AG10803 (cell line): ENCODE measurements around the gene PHYHD1.

Source experiments
- DNase-seq: peaks from one replicate; pipeline ENCODE4 v3.0.0; 2010; ENCODE audit warnings: low read depth
- H3K4me3 ChIP-seq: 2 replicates; pipeline ENCODE4 v1.5.1; 2011; ENCODE audit warnings: mild to moderate bottlenecking, low read length, control low read depth
- CTCF ChIP-seq: conservative IDR thresholded peaks from 2 replicates; pipeline ENCODE4 v1.5.1; 2011; ENCODE audit warnings: mild to moderate bottlenecking, low read length, control low read depth, inconsistent platforms

Gene PHYHD1

GRCh38 chr9:128893354-128893753 is 27.4 kb upstream of the PHYHD1 start:
- no peak for DNase-seq
- TF ChIP-seq CTCF, result no peak
- no peak overlapping the region for H3K4me3 ChIP-seq

- no peak overlapping the region for H3K4me3 ChIP-seq
- no peak for DNase-seq
- TF ChIP-seq CTCF, result no peak
Measured at GRCh38 chr9:128894764-128895163, 26.0 kb upstream of the PHYHD1 start.

- H3K4me3 ChIP-seq, result no peak overlapping the region
- no peak for DNase-seq
- no peak for TF ChIP-seq CTCF
Measured at GRCh38 chr9:128895556-128895955, 25.2 kb upstream of the PHYHD1 start.

- H3K4me3 ChIP-seq, result no peak overlapping the region
- TF ChIP-seq CTCF, result no peak
- no peak for DNase-seq
Measured at GRCh38 chr9:128898382-128898781, 22.4 kb upstream of the PHYHD1 start.

- no peak for TF ChIP-seq CTCF
- no peak for DNase-seq
- H3K4me3 ChIP-seq, result no peak overlapping the region
Measured at GRCh38 chr9:128898845-128899565, 21.8 kb upstream of the PHYHD1 start.

GRCh38 chr9:128899566-128900322 is 21.0 kb upstream of the PHYHD1 start:
- H3K4me3 ChIP-seq, result no peak overlapping the region
- no peak for DNase-seq
- no peak for TF ChIP-seq CTCF

- DNase-seq, result no peak
- no peak for TF ChIP-seq CTCF
- no peak overlapping the region for H3K4me3 ChIP-seq
Measured at GRCh38 chr9:128901379-128901778, 19.4 kb upstream of the PHYHD1 start.
